Measurements from ENCODE around the gene IFT122.
A peak's percentile ranks its signal among the peaks of the same experiment; 100 is the strongest.

The IFT122 gene

DNA sequence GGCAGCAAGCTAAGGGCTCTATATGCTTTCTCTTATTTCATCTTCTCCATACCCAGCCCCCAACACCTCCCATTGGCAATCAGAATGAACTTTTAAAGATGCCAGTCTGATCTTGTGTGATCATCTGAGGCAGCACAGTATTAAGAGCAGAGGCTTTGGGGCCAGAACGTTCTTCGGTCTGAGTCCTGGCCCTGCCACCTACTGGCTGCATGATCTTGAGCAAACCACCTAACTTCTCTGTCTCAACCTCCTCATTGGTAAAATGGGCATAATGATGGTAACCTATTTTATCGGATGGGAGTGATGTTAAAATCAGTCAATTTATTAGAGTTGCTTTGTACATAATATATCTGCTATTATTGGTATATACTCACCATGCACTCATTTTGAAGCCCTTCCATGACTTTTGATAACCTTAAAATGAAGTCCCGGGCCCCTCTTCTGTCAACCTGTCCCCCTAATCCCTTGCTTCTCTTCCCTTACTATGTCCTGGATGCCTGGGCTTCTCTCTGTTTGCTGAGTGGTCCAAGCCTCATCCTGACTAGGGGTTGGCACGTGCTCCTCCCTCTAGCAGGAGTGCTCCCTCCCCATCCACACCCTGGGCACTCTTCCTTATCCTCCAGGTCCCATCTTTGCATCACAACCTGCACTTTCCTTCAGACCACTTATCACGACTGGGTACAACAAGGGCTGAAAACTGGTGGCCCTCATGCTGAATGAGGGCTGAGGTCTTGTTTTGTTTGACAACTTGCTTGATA is 17.9 kb upstream of the IFT122 start:
- ATAC-seq (replicated peaks) (peak in 1 of 2 donors; percentile 31), DNase-seq (no peak)
- Mint-ChIP-seq H3K9me3 (peaks cover 8 to 16% of the 10 kb centered on the region in 2 donors), H3K27me3 (no peaks in the 10 kb centered on the region), H3K4me1 (peaks cover 17 to 25% of the 10 kb centered on the region in 2 donors), H3K36me3 (peaks cover 4 to 16% of the 10 kb centered on the region in 2 donors), H3K27ac (no peak overlapping the region), H3K4me3 (no peak overlapping the region)

- peaks cover 4 to 16% of the 10 kb centered on the region in 2 donors for H3K36me3 Mint-ChIP-seq
- H3K27me3 Mint-ChIP-seq = no peaks in the 10 kb centered on the region
- ATAC-seq (replicated peaks) (no peak), DNase-seq (no peak)
- H3K27ac Mint-ChIP-seq = no peak overlapping the region
- peaks cover 8 to 16% of the 10 kb centered on the region in 2 donors for H3K9me3 Mint-ChIP-seq
- H3K4me3 Mint-ChIP-seq = no peak overlapping the region
- peaks cover 21 to 33% of the 10 kb centered on the region in 2 donors for H3K4me1 Mint-ChIP-seq
Measured at GRCh38 chr3:129422897-129423296, 17.1 kb upstream of the IFT122 start.

DNA sequence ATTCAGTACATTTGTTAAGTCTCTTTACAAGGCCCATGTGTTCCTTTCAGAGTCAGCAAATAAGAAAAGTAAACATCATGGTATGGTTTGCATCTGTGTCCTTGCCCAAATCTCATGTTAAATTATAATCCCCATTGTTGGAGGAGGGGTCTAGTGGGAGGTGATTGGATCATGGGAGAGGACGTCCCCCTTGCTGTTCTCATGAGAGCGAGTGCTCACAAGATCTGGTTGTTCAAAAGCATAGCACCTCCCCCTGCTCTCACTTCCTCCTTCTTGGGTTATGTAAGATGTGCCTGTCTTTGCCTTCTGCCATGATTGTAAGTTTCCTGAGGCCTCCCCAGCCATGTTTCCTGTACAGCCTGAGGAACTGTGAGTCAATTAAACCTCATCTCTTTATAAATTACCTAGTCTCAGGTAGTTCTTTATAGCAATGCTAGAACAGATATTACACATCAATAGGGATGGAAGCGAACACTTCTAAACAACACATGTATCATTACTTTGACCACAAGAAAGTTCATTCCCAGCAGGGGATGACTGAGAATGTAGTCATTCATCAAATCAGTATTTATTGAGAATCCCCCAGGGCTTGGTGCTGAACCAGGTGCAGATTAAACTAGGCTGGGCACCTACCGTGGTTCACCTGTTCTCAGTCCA is 15.7 kb upstream of the IFT122 start:
- Mint-ChIP-seq H3K4me3 (no peak overlapping the region), H3K9me3 (peaks cover 8 to 16% of the 10 kb centered on the region in 2 donors), H3K27me3 (no peaks in the 10 kb centered on the region), H3K36me3 (peaks cover 10 to 24% of the 10 kb centered on the region in 2 donors), H3K27ac (peak overlapping the region; percentile 75), H3K4me1 (peaks cover 34 to 47% of the 10 kb centered on the region in 2 donors)
- DNase-seq (peak; percentile 19), ATAC-seq (replicated peaks) (peak; percentile 63 to 66)

DNA sequence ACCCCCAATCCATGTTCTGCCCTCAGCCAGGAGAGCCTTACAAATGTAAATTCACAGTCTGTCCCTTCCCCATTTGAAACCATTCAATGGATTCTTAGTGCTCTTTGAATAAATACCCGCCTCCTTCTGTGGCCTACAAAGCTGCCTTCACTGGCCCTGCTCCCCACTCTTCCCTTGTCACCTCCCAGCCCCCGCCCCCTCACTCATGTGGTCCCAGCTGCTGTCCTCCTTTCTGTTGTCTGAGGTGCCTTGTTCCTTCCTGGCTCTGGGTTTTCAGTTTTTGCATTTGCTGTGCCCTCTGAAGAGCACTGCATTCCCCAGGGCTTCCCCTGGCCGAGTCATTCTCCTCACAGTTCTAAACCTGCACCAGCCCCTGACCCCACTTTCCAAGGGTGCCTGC is 14.8 kb upstream of the IFT122 start:
- no peaks in the 10 kb centered on the region for H3K27me3 Mint-ChIP-seq
- DNase-seq = no peak
- H3K4me1 Mint-ChIP-seq = peaks cover 40 to 55% of the 10 kb centered on the region in 2 donors
- ATAC-seq (replicated peaks) = no peak
- no peak overlapping the region for H3K27ac Mint-ChIP-seq
- H3K4me3 Mint-ChIP-seq = peak overlapping the region in 1 of 2 donors; percentile 32
- H3K9me3 Mint-ChIP-seq = peaks cover 8 to 16% of the 10 kb centered on the region in 2 donors
- peaks cover 18 to 31% of the 10 kb centered on the region in 2 donors for H3K36me3 Mint-ChIP-seq

- ATAC-seq (replicated peaks) = no peak
- Mint-ChIP-seq H3K4me1 (peaks cover 40 to 55% of the 10 kb centered on the region in 2 donors), H3K27ac (no peak overlapping the region), H3K27me3 (no peaks in the 10 kb centered on the region), H3K4me3 (peak overlapping the region in 1 of 2 donors; percentile 32), H3K36me3 (peaks cover 19 to 33% of the 10 kb centered on the region in 2 donors), H3K9me3 (peaks cover 8 to 16% of the 10 kb centered on the region in 2 donors)
- DNase-seq = no peak
Measured at GRCh38 chr3:129425619-129426018, 14.4 kb upstream of the IFT122 start.

GRCh38 chr3:129428007-129428375 is 12.0 kb upstream of the IFT122 start:
- Mint-ChIP-seq H3K4me1 (peaks cover 40 to 55% of the 10 kb centered on the region in 2 donors), H3K9me3 (peaks cover 8 to 16% of the 10 kb centered on the region in 2 donors), H3K4me3 (peak overlapping the region; percentile 82 to 84), H3K27me3 (no peaks in the 10 kb centered on the region), H3K27ac (no peak overlapping the region), H3K36me3 (peaks cover 23 to 47% of the 10 kb centered on the region in 2 donors)
- ATAC-seq (replicated peaks) = peak in 1 of 2 donors; percentile 10
- DNase-seq = no peak

DNA sequence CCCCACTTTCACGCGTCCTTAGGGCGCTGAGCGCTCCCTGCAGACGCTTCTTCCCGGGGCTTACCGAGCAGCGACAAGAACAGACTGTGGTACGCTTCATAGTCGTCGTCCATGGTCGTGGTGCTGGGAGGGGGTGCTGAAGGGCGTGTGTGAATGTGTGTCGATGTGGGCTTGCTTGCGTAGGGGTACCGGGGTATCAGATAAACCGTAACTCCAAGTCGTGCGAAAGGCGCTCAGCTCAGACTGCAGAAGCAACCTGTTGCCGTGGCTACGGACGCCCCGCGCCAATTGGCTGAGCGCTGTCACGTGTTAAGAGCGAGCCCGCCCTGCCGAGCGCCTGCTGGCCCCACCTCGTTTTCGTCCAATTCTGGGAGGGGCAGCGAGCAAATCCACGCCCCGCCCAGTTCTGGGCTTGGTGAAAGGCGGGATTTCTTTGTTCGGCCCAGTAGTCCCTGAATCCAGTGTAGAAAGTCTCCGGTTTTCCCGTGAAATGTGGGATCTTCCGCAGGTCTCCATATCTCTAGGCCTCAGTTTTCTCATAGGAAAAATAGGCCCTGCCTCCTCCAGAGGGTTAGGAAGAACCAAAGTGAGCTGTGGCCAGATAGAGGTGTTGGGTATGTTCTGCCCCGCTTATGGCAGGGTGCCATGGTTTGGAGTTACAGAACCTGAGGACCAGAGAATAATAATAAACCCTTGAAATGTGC is 11.5 kb upstream of the IFT122 start, which contains the start of gene EFCAB12:
EFCAB12 (minus strand) TSS at position 261 of the 704 bp plus-strand sequence; CDS start at position 113, 148 bp downstream.
- Mint-ChIP-seq H3K27ac (peak within 1 kb of the TSS; percentile 80), H3K36me3 (peaks cover 23 to 50% of the 10 kb centered on the region in 2 donors), H3K4me1 (peaks cover 40 to 57% of the 10 kb centered on the region in 2 donors), H3K27me3 (no peaks in the 10 kb centered on the region), H3K9me3 (peaks cover 8 to 16% of the 10 kb centered on the region in 2 donors), H3K4me3 (peak within 1 kb of the TSS; percentile 82 to 84)
- DNase-seq = peak; percentile 85
- peak; percentile 95 to 98 for ATAC-seq (replicated peaks)

GRCh38 chr3:129429080-129429451 is 11.0 kb upstream of the IFT122 start:
- DNase-seq (no peak), ATAC-seq (replicated peaks) (no peak)
- H3K4me1 Mint-ChIP-seq = peaks cover 39 to 57% of the 10 kb centered on the region in 2 donors
- H3K4me3 Mint-ChIP-seq = peak overlapping the region; percentile 82 to 84
- no peaks in the 10 kb centered on the region for H3K27me3 Mint-ChIP-seq
- peaks cover 3 to 12% of the 10 kb centered on the region in 2 donors for H3K9me3 Mint-ChIP-seq
- H3K27ac Mint-ChIP-seq = peak overlapping the region; percentile 80
- H3K36me3 Mint-ChIP-seq = peaks cover 25 to 52% of the 10 kb centered on the region in 2 donors

GRCh38 chr3:129429602-129430001 is 10.4 kb upstream of the IFT122 start:
- Mint-ChIP-seq H3K9me3 (peaks cover 3 to 6% of the 10 kb centered on the region in 2 donors), H3K36me3 (peaks cover 26 to 51% of the 10 kb centered on the region in 2 donors), H3K27me3 (no peaks in the 10 kb centered on the region), H3K4me3 (no peak overlapping the region), H3K27ac (no peak overlapping the region), H3K4me1 (peaks cover 36 to 57% of the 10 kb centered on the region in 2 donors)
- no peak for DNase-seq
- no peak for ATAC-seq (replicated peaks)

DNA sequence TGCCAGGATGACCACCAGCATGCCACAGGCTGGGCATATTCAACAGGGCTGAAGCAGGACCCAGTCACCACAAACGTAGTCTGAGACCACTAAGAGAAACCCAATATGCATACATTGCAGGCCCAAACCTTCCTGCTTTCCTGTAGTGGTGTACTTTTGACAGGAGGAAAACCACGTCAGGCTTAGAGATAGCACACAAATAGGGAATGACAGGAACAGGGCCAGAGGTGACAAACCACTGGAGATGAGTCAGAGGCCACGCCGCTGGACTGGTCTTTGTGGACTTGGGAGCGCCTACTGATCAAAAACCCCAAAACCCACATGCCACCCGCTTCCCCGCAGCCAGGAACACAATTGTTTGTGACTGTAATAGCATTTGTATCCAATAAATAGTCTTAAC is 8.0 kb upstream of the IFT122 start:
- H3K36me3 Mint-ChIP-seq = peaks cover 36 to 62% of the 10 kb centered on the region in 2 donors
- no peaks in the 10 kb centered on the region for H3K27me3 Mint-ChIP-seq
- no peak for ATAC-seq (replicated peaks)
- no peak for DNase-seq
- H3K4me3 Mint-ChIP-seq = no peak overlapping the region
- H3K27ac Mint-ChIP-seq = peak overlapping the region; percentile 14
- H3K4me1 Mint-ChIP-seq = peaks cover 49 to 68% of the 10 kb centered on the region in 2 donors
- no peaks in the 10 kb centered on the region for H3K9me3 Mint-ChIP-seq

- Mint-ChIP-seq H3K4me1 (peaks cover 51 to 68% of the 10 kb centered on the region in 2 donors), H3K27ac (no peak overlapping the region), H3K4me3 (no peak overlapping the region), H3K27me3 (no peaks in the 10 kb centered on the region), H3K9me3 (no peaks in the 10 kb centered on the region), H3K36me3 (peaks cover 38 to 65% of the 10 kb centered on the region in 2 donors)
- DNase-seq (no peak), ATAC-seq (replicated peaks) (no peak)
Measured at GRCh38 chr3:129432671-129433070, 7.4 kb upstream of the IFT122 start.

- Mint-ChIP-seq H3K27me3 (no peaks in the 10 kb centered on the region), H3K4me1 (peaks cover 48 to 68% of the 10 kb centered on the region in 2 donors), H3K4me3 (no peak overlapping the region), H3K27ac (peak overlapping the region; percentile 31), H3K9me3 (no peaks in the 10 kb centered on the region), H3K36me3 (peaks cover 43 to 68% of the 10 kb centered on the region in 2 donors)
- ATAC-seq (replicated peaks) = no peak
- DNase-seq = no peak
Measured at GRCh38 chr3:129433565-129433964, 6.5 kb upstream of the IFT122 start.

GRCh38 chr3:129434140-129434539 is 5.9 kb upstream of the IFT122 start:
- Mint-ChIP-seq H3K27me3 (no peaks in the 10 kb centered on the region), H3K4me1 (peaks cover 43 to 64% of the 10 kb centered on the region in 2 donors), H3K9me3 (no peaks in the 10 kb centered on the region), H3K4me3 (no peak overlapping the region), H3K27ac (no peak overlapping the region), H3K36me3 (peaks cover 37 to 62% of the 10 kb centered on the region in 2 donors)
- ATAC-seq (replicated peaks) (no peak), DNase-seq (no peak)

GRCh38 chr3:129435367-129435766 is 4.7 kb upstream of the IFT122 start:
- H3K27ac Mint-ChIP-seq = peak overlapping the region; percentile 82
- peak overlapping the region; percentile 59 to 67 for H3K4me3 Mint-ChIP-seq
- ATAC-seq (replicated peaks) = no peak

More at GRCh38 chr3:129435367-129435766, 4.7 kb upstream of the IFT122 start:
- peaks cover 39 to 54% of the 10 kb centered on the region in 2 donors for H3K4me1 Mint-ChIP-seq
- no peak for DNase-seq
- no peaks in the 10 kb centered on the region for H3K9me3 Mint-ChIP-seq
- H3K36me3 Mint-ChIP-seq = peaks cover 29 to 54% of the 10 kb centered on the region in 2 donors
- no peaks in the 10 kb centered on the region for H3K27me3 Mint-ChIP-seq
